HepG2 (cell line): ENCODE data around the gene SSBP4. TPM values are rescaled to one million over a fixed set of nuclear protein-coding genes. Genes with fewer than 3 reads are reported as not detected.
A peak's percentile ranks its signal among the peaks of the same experiment; 100 is the strongest.

Source experiments
- CCAR2 ChIP-seq: fragments of 200-400 bp; formaldehyde crosslinking; optimal IDR thresholded peaks from 2 replicates; pipeline ENCODE3; 2018; ENCODE audit warnings: low read depth, mild to moderate bottlenecking, low read length, moderate library complexity
- DNMT3B ChIP-seq: conservative IDR thresholded peaks from 2 replicates; pipeline ENCODE4 v1.6.1; 2016; ENCODE audit warnings: missing biosample characterization, control low read depth
- HNRNPH1 ChIP-seq: fragments of 200-400 bp; formaldehyde crosslinking; optimal IDR thresholded peaks from 2 replicates; pipeline ENCODE3; 2017; ENCODE audit warnings: mild to moderate bottlenecking, low read depth, low read length
- MTF1 ChIP-seq: sonication (generic); formaldehyde crosslinking; IDR thresholded peaks from 2 replicates; pipeline ENCODE4 v1.5.0; 2020; ENCODE audit warnings: missing genetic modification reagents
- NFIC ChIP-seq: IDR thresholded peaks from 2 replicates; pipeline ENCODE4 v1.6.1; 2012; ENCODE audit warnings: mild to moderate bottlenecking, low read length, inconsistent platforms
- NR2C2 ChIP-seq: sonication (generic); formaldehyde crosslinking; IDR thresholded peaks from 2 replicates; pipeline ENCODE4 v1.4.0; 2020; ENCODE audit warnings: missing genetic modification reagents, mild to moderate bottlenecking, moderate library complexity, borderline replicate concordance
- SIX4 ChIP-seq: sonication (generic); formaldehyde crosslinking; IDR thresholded peaks from 2 replicates; pipeline ENCODE4 v1.4.0; 2020; ENCODE audit warnings: missing genetic modification reagents
- SRF ChIP-seq: IDR thresholded peaks from 2 replicates; pipeline ENCODE4 v1.6.1; 2011; ENCODE audit warnings: mild to moderate bottlenecking, low read depth, low read length, moderate library complexity
- ZNF567 ChIP-seq: sonication (generic); formaldehyde crosslinking; IDR thresholded peaks from 2 replicates; pipeline ENCODE4 v1.8.1; 2023; ENCODE audit warnings: mild to moderate bottlenecking, missing genetic modification reagents, borderline replicate concordance
- polyA plus RNA-seq, 8 experiments: library from polyadenylated mRNA; depleted of rRNA in 3 of 8; stranded (reverse) in 7 of 8; unstranded in 1 of 8; fragments of >200 nt; fragmentation: Illumina TruSeq in 4 of 8; extraction: Trizol in 4 of 8; gene quantifications; 2 replicates each; pipeline versions ENCODE4 v1.2.1 to v1.2.3, GENCODE V29; 2011 to 2016; ENCODE audit warnings: low read depth in 4 of 8, missing spikeins in 1 of 8, mixed read lengths in 1 of 8; ENCODE audit not compliant: insufficient read depth in 1 of 8
- total RNA-seq, 5 experiments: library from RNA; depleted of rRNA; stranded (reverse); fragments of >200 nt; fragmentation: Illumina TruSeq; extraction: Trizol; gene quantifications; 2 replicates each; pipeline ENCODE4 v1.2.3, GENCODE V29; 2016; ENCODE audit warnings: low read depth in 1 of 5
- TF ChIP-seq, protein P1 (sequence below): sonication (generic); formaldehyde crosslinking; IDR thresholded peaks from 2 replicates; pipeline ENCODE4 v1.4.0; 2020; ENCODE audit warnings: missing genetic modification reagents, borderline replicate concordance
- TF ChIP-seq, protein P2 (sequence below): sonication (generic); formaldehyde crosslinking; IDR thresholded peaks from 2 replicates; pipeline ENCODE4 v1.8.1; 2023; ENCODE audit warnings: mild to moderate bottlenecking, missing genetic modification reagents, borderline replicate concordance
- TF ChIP-seq, protein P3 (sequence below): sonication (generic); formaldehyde crosslinking; IDR thresholded peaks from 2 replicates; pipeline ENCODE4 v1.4.0; 2020; ENCODE audit warnings: mild to moderate bottlenecking, missing genetic modification reagents, borderline replicate concordance
- TF ChIP-seq, protein P4 (sequence below): sonication (generic); formaldehyde crosslinking; conservative IDR thresholded peaks from 2 replicates; pipeline ENCODE4 v1.8.0; 2022; ENCODE audit warnings: missing genetic modification reagents
- TF ChIP-seq, protein P5 (sequence below): sonication (generic); formaldehyde crosslinking; IDR thresholded peaks from 2 replicates; pipeline ENCODE4 v1.8.0; 2023; ENCODE audit warnings: mild to moderate bottlenecking, missing genetic modification reagents
- TF ChIP-seq, protein P6 (sequence below): sonication (generic); formaldehyde crosslinking; IDR thresholded peaks from 2 replicates; pipeline ENCODE4 v1.4.0; 2020; ENCODE audit warnings: mild to moderate bottlenecking, missing genetic modification reagents

The SSBP4 gene
- total and polyA plus RNA-seq, 2 of the 13 experiments (the other 11 are each of a cell fraction or from before 2014, with no cell fraction given): 20.8 to 39.5 TPM

DNA sequence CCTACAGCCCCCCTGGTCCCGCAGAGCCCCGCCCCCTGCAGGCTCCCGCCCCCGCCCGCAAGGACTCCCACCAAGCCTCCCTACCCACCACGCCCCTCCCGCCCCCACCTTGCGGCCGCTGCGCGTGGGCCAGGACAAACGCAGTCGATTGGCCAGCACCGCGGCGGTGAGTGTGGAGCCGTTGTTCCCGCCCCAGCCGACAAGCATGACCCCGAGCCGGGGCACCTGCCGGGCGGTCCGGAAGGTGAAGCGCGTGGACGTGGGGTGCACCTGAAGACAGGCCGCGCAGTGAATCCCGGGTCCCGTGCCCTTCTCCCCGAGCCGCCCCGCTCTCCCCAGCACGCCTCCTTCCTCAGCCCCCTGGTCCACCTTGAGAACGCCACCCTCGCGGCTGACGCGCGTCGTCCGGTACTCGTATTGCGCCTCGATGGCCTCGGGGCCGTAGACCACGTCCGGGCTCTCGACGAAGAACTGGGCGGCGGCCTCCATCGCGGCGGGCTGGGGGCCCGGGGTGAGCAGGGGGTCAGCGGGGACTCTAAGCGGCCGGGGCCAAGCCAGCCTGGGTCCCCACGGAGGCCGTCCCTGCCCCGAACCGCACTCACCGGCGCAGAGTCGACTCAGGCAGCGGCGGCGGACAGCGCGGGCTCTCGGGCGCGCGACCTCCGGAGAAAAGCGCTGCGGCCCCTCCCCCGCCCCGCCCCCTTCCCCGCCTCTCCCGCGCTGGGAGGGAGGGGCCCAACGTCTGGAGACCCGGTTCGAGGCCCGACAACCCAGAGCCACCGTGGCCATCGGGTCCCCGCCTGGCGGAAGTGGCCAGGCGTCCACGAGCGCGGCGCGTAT is 18.5 kb downstream of the SSBP4 start, which contains the start of gene ISYNA1 (continued):
- TF ChIP-seq CCAR2 (no peak), NR2C2 (CRISPR knock-in tag) (peak; percentile 21; the same call in 1 of the 2 replicates), SRF (no peak), NFIC (no peak), SIX4 (no peak), MTF1 (CRISPR knock-in tag) (no peak), HNRNPH1 (no peak), DNMT3B (CRISPR knock-in tag) (no peak), ZNF567 (CRISPR knock-in tag) (no peak)
- TF ChIP-seq, protein P1, sequence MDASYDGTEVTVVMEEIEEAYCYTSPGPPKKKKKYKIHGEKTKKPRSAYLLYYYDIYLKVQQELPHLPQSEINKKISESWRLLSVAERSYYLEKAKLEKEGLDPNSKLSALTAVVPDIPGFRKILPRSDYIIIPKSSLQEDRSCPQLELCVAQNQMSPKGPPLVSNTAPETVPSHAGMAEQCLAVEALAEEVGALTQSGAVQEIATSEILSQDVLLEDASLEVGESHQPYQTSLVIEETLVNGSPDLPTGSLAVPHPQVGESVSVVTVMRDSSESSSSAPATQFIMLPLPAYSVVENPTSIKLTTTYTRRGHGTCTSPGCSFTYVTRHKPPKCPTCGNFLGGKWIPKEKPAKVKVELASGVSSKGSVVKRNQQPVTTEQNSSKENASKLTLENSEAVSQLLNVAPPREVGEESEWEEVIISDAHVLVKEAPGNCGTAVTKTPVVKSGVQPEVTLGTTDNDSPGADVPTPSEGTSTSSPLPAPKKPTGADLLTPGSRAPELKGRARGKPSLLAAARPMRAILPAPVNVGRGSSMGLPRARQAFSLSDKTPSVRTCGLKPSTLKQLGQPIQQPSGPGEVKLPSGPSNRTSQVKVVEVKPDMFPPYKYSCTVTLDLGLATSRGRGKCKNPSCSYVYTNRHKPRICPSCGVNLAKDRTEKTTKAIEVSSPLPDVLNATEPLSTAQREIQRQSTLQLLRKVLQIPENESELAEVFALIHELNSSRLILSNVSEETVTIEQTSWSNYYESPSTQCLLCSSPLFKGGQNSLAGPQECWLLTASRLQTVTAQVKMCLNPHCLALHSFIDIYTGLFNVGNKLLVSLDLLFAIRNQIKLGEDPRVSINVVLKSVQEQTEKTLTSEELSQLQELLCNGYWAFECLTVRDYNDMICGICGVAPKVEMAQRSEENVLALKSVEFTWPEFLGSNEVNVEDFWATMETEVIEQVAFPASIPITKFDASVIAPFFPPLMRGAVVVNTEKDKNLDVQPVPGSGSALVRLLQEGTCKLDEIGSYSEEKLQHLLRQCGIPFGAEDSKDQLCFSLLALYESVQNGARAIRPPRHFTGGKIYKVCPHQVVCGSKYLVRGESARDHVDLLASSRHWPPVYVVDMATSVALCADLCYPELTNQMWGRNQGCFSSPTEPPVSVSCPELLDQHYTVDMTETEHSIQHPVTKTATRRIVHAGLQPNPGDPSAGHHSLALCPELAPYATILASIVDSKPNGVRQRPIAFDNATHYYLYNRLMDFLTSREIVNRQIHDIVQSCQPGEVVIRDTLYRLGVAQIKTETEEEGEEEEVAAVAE (CRISPR knock-in tag): no peak
- TF ChIP-seq, protein P2, sequence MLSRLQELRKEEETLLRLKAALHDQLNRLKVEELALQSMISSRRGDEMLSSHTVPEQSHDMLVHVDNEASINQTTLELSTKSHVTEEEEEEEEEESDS (CRISPR knock-in tag): no peak
- TF ChIP-seq, protein P3, sequence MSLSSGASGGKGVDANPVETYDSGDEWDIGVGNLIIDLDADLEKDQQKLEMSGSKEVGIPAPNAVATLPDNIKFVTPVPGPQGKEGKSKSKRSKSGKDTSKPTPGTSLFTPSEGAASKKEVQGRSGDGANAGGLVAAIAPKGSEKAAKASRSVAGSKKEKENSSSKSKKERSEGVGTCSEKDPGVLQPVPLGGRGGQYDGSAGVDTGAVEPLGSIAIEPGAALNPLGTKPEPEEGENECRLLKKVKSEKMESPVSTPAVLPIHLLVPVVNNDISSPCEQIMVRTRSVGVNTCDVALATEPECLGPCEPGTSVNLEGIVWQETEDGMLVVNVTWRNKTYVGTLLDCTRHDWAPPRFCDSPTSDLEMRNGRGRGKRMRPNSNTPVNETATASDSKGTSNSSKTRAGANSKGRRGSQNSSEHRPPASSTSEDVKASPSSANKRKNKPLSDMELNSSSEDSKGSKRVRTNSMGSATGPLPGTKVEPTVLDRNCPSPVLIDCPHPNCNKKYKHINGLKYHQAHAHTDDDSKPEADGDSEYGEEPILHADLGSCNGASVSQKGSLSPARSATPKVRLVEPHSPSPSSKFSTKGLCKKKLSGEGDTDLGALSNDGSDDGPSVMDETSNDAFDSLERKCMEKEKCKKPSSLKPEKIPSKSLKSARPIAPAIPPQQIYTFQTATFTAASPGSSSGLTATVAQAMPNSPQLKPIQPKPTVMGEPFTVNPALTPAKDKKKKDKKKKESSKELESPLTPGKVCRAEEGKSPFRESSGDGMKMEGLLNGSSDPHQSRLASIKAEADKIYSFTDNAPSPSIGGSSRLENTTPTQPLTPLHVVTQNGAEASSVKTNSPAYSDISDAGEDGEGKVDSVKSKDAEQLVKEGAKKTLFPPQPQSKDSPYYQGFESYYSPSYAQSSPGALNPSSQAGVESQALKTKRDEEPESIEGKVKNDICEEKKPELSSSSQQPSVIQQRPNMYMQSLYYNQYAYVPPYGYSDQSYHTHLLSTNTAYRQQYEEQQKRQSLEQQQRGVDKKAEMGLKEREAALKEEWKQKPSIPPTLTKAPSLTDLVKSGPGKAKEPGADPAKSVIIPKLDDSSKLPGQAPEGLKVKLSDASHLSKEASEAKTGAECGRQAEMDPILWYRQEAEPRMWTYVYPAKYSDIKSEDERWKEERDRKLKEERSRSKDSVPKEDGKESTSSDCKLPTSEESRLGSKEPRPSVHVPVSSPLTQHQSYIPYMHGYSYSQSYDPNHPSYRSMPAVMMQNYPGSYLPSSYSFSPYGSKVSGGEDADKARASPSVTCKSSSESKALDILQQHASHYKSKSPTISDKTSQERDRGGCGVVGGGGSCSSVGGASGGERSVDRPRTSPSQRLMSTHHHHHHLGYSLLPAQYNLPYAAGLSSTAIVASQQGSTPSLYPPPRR (CRISPR knock-in tag): peak; percentile 18; the same call in 1 of the 2 replicates
- TF ChIP-seq, protein P4, sequence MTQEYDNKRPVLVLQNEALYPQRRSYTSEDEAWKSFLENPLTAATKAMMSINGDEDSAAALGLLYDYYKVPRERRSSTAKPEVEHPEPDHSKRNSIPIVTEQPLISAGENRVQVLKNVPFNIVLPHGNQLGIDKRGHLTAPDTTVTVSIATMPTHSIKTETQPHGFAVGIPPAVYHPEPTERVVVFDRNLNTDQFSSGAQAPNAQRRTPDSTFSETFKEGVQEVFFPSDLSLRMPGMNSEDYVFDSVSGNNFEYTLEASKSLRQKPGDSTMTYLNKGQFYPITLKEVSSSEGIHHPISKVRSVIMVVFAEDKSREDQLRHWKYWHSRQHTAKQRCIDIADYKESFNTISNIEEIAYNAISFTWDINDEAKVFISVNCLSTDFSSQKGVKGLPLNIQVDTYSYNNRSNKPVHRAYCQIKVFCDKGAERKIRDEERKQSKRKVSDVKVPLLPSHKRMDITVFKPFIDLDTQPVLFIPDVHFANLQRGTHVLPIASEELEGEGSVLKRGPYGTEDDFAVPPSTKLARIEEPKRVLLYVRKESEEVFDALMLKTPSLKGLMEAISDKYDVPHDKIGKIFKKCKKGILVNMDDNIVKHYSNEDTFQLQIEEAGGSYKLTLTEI: no peak
- TF ChIP-seq, protein P5, sequence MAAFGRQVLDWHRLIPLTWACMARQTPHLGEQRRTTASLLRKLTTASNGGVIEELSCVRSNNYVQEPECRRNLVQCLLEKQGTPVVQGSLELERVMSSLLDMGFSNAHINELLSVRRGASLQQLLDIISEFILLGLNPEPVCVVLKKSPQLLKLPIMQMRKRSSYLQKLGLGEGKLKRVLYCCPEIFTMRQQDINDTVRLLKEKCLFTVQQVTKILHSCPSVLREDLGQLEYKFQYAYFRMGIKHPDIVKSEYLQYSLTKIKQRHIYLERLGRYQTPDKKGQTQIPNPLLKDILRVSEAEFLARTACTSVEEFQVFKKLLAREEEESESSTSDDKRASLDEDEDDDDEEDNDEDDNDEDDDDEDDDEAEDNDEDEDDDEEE: peak; percentile 68; the same call in 1 of the 2 replicates
- TF ChIP-seq, protein P6, sequence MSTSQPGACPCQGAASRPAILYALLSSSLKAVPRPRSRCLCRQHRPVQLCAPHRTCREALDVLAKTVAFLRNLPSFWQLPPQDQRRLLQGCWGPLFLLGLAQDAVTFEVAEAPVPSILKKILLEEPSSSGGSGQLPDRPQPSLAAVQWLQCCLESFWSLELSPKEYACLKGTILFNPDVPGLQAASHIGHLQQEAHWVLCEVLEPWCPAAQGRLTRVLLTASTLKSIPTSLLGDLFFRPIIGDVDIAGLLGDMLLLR (CRISPR knock-in tag): no peak; the same call in 1 of the 2 replicates
